G401.6 (cell line): Measurements from ENCODE around the gene RARB.

ENCODE experiments used
- FAIRE-seq: peaks from 2 replicates; lab custom pipeline; 2012; peaks lifted over from hg19 to GRCh38; lab: Jason Lieb, UNC

Gene RARB

GRCh38 chr3:25427942-25428788, at the start of gene RARB:
RARB (plus strand) TSS chr3:25428263; CDS start chr3:25428732, 469 bp downstream.
- no peak for FAIRE-seq

- FAIRE-seq, result no peak
Observed at GRCh38 chr3:25378786-25379311, 49.2 kb upstream of the RARB start.

DNA sequence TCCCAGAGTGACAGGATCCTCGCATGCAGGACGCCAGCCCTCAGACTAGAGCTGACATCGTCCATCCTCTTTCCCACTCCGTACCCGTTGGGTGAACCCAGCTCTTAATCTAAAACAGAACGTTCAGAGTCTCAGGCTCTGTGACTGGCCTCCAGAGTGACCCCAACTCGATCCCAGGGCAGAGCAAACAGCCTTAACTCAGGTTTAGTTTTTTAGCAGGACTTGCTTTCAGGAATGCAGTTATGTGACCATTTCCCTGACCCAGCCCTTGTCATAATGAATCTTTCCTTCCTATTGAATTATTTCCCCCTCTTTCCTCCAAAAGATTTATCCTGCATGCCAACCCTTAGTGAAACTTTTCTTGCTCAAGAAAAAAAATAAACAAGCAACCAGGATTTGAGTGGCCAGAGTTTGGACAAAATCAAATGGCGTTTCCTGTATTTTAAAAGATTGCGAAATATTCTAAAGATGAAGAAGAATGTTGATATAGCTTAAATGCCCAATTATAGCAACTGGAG, 47.8 kb upstream of the RARB start:
- no peak for FAIRE-seq

- no peak for FAIRE-seq
Observed at GRCh38 chr3:25381083-25381482, 47.0 kb upstream of the RARB start.

GRCh38 chr3:25384471-25384870, 43.6 kb upstream of the RARB start:
- FAIRE-seq, result no peak

DNA sequence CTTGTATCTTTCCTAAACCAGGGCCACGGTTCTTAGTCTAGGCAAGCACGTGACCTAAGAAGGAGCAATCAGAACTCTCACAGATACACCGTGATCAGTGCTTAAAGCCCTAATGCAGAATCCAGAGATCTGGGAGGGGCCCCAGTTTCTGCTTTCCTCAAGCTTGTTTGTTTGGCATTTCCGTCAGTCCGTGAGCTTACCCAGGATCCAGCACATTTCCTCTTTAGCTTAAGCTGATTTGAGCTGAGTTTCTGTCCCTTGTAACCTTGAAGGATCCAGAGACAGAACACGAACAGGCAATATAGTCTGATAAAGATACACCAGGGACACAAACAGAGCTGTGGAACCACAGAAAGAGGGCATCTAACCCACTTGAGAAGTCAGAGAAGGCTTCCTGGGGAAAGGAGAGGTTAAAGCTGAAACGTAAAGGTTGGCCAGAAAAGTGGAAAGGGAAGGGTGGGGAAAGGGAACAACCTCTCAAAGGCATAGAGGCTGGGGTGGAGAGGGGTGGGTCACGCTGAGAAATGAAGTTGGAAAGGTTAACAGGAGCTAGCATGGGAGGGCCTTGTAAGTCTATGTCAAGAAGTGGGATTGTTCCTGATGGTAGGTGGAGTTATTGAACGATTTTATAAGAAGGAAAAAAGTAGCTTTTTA, 42.1 kb upstream of the RARB start:
- no peak for FAIRE-seq

DNA sequence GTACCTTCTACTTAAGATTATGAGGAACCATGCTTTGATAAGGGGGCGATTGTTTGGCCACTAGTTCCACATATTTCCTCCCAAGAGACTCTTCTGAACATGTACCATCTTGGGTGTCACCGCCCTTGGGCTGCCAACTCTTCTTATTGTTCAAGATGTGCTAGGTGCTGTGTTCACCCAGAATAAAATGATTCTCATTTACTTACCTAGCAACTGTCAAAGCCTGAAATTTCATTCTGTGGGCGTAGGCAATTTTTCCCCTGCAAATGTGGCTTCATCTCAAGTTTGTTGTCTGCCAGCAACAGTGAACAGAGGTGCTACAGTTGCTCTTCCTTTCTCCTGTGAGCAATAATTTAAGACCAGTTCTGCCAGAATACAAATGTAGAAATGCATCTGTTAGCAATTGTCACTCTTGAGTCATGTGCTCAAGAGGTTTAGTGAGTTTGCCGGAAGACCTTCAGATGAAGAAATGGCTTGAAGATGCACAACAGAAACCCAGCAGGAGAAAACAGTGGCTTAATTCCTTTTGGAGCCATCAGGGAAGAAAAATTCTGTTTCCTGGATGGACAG, 41.3 kb upstream of the RARB start:
- no peak for FAIRE-seq

DNA sequence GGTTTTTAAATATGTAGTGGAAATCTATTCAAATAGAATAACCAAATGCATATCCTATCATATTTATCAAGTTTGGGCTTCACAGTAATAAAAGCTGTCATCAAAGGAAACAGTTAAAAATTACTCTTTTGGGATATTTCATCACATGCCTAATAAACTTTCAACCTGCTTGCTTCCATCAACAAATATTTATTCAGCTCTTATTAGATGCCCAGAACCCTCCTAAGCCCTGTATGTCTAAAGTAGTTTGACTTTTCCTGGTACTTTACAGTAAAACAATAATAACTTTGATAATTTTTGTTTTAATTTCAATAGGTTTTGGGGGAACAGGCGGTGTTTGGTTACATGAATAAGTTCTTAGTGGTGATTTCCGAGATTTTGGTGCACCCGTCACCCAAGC, 37.5 kb upstream of the RARB start:
- no peak for FAIRE-seq

DNA sequence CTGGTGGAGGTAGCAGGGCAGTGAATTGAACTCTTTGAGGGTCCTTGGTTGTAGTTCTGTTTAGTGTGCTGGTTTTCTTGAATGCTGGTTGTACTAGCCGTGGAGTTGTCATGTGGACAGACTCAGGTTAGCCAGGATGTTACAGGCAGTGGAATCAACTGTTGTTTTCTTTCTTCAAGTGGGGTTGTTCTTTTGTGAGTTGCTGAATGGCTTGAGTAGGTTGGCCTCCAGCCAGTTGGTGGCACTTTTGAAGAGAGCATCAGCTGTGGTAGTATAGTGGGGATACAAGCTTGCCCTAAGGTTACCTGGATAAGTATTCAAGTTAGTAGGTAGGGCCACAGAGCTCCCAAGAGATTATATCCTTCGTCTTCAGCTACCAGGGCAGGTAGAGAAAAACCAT, 31.8 kb upstream of the RARB start:
- no peak for FAIRE-seq

DNA sequence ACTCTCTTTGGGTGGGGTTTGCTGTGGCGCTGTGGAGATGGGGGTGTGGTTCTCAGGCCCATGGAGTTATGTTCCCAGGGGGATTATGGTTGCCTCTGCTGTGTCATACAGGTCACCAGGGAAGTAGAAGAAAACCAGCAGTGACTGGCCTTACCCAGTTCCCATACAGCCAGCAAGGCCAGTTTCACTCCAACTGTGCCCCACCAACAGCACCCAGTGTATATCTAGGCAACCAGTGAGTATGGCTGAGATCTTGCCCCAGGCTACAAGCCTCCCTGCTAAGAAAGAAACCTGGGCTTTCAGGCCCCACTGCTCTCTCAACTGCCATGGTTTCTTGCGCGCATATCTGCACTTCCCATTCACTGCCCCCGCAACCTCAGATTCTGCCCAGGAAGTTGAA, 31.4 kb upstream of the RARB start:
- no peak for FAIRE-seq

DNA sequence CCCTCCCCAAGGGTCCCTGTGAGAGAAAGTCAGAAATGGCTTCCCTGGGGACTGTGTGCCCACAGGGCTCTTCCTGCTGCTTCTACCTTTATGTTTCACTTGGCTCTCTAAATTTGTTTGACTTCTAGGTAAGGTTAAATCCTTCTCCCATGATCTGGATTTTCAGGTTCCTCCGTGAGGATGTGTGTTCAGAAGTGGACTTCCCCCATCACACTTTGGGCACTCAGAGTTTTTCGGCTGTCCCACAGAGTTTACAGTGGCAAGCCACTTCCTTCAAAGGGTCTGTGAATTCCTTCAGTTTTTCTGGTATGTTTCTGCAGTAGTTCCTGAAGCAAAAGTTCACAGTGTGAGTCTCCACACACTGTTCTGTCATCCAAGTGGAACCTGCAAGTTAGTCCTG, 30.9 kb upstream of the RARB start:
- FAIRE-seq, result no peak

- no peak for FAIRE-seq
Observed at GRCh38 chr3:25400587-25400986, 27.5 kb upstream of the RARB start.

DNA sequence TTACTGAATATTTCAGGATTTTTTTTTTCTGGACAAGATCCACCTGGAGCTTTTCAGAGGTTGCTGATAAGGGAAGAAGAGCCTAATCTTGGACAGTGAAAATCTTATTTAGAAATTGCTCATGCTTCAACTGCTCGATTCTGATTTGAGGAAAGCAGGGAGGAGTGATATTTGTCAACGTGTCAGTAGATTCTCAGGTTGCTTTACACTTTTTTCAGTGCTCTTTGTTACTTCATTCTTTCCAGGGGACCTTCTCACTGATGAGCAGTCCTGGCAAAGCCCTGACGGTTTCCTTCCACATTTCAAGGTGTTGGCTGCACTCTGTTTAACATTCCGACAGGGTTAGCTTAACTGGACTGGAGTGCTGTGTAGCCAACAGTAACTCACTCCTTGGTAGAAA, 24.1 kb upstream of the RARB start:
- no peak for FAIRE-seq

GRCh38 chr3:25404569-25404968, 23.5 kb upstream of the RARB start:
- no peak for FAIRE-seq

DNA sequence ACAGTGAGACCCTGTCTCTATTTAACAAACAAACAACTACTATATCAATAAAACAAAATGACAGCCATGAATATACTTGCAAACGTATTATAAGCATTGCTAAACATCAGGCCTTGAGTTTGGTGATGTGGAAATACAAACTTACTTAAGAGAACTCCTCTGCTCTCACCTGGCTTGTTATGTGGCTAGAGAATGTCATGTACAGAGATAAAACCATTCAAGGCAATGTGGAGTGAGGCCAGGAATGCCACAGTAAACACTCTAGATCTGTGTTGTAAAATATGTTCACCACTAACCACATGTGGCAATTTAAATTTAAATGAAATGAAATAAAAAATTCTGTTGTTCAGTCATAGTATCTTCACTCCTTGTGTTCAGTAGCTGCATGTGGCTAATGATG, 22.7 kb upstream of the RARB start:
- no peak for FAIRE-seq

- FAIRE-seq, result no peak
Observed at GRCh38 chr3:25410703-25411102, 17.4 kb upstream of the RARB start.

GRCh38 chr3:25412269-25412668, 15.8 kb upstream of the RARB start:
- no peak for FAIRE-seq

DNA sequence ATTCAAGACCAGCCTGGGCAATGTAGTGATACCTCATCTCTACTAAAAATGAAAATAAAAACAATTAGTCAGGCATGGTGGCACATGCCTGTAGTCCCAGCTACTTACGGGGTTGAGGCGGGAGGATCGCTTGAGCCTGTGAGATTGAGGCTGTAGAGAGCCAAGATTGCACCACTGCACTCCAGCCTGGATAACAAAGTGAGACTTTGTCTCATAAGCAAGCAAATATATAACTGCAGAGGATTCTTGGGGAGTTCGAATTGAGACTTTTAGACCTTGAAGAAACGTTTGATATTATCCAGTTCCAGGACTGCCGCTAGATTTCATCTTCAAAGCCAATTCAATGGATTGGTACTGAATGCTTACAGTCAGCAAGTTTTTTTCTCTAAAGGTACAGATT, 11.9 kb upstream of the RARB start:
- no peak for FAIRE-seq

GRCh38 chr3:25418596-25418995, 9.5 kb upstream of the RARB start:
- FAIRE-seq, result no peak

DNA sequence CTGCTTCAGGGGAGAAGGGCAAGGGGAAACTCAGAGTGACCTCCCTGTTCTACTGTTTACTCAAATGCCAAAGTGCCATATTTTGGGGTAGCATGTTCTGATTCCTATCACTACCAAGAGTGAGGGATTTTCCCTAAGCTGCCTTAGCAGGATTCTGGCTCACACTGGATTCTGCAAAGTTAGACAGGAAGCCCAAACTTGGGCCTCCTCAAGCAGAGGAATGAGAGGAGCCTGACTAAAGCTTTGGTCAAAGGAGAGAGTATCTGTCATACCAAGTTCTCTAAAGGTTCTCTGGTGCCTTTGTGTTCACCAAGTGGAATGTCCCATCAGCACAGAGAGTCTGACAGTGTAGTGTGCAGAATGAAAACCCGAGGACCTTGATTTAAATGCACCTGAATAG, 8.8 kb upstream of the RARB start:
- FAIRE-seq, result no peak

GRCh38 chr3:25420147-25420546, 7.9 kb upstream of the RARB start:
- FAIRE-seq, result no peak

DNA sequence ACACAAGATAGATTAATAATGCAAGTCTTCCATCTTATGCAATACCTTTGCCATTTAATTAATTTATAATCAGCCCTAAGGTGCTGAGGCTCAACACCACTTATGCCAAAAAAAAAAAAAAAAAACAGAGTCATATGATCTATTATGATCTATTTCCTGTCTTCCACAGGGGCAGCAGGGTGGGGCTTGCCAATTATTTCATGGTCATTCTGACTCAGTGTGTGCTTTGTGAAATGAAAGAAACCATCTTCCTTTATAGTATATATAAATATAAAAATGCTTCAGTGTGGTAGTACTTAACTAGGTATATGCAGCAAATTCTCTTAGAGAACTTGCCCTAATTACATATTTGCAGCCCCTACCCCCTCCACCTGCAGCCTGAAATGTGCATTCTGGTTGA, 7.2 kb upstream of the RARB start:
- FAIRE-seq, result no peak

- FAIRE-seq, result no peak
Observed at GRCh38 chr3:25421747-25422146, 6.3 kb upstream of the RARB start.
